Stomach (tissue), 4 donors: ENCODE data around the gene TTC9C.

ENCODE experiments used
- CTCF ChIP-seq, 7 experiments: fragments of 450-650 bp in 4 of 7; fragments of 200-600 bp in 3 of 7; sonication (generic) in 3 of 7; IDR thresholded peaks; one replicate each; pipeline ENCODE4 v1.5.1; 2016 to 2019; ENCODE audit warnings: antibody characterized with exemption in 7 of 7, control low read depth in 2 of 7, mild to moderate bottlenecking in 1 of 7
- POLR2A ChIP-seq, 4 donors: fragments of 450-650 bp; IDR thresholded peaks; one replicate each; pipeline ENCODE4 v1.6.1; 2016; ENCODE audit warnings: antibody characterized with exemption in 4 of 4, control low read depth in 2 of 4, mild to moderate bottlenecking in 1 of 4, moderate library complexity in 1 of 4

GRCh38 chr11:62687508-62688396 is 40.5 kb upstream of the TTC9C start:
- TF ChIP-seq POLR2A (IDR thresholded peaks at IDR 0.05) (no peak), CTCF (IDR thresholded peaks at IDR 0.05) (no peak)
